Cardiac fibroblast (primary cell): ENCODE data around the gene CD93.

ENCODE experiments used
- DNase-seq, 2 donors: peaks; one replicate each; pipeline versions ENCODE4 v3.0.0 to v3.0.0-alpha.2; 2010; ENCODE audit warnings: low read depth in 2 of 2
- H3K4me3 ChIP-seq, 2 donors: replicated peaks in 1 of 2; 1 replicate in 1 of 2; 2 replicates in 1 of 2; pipeline ENCODE4 v1.5.1; 2011; ENCODE audit warnings: low read depth in 2 of 2, low read length in 2 of 2, mild to moderate bottlenecking in 2 of 2, moderate library complexity in 1 of 2
- CTCF ChIP-seq: IDR thresholded peaks from one replicate; pipeline ENCODE4 v1.5.1; 2011; ENCODE audit warnings: low read depth, mild to moderate bottlenecking, low read length, inconsistent platforms

CD93 gene

GRCh38 chr20:23039885-23040508 lies 46.1 kb downstream of the CD93 start:
- no peak for DNase-seq
- no peak for TF ChIP-seq CTCF

GRCh38 chr20:23039136-23039875 lies 46.8 kb downstream of the CD93 start:
- no peak for DNase-seq
- TF ChIP-seq CTCF: no peak
- no peak overlapping the region for H3K4me3 ChIP-seq

More at GRCh38 chr20:23039885-23040508, 46.1 kb downstream of the CD93 start:
- H3K4me3 ChIP-seq: no peak overlapping the region

GRCh38 chr20:23037017-23037481 lies 49.1 kb downstream of the CD93 start:
- H3K4me3 ChIP-seq: no peak overlapping the region
- DNase-seq: no peak
- no peak for TF ChIP-seq CTCF

- TF ChIP-seq CTCF: no peak
- no peak for DNase-seq
- no peak overlapping the region for H3K4me3 ChIP-seq
Measured at GRCh38 chr20:23036371-23036770, 49.8 kb downstream of the CD93 start.

- H3K4me3 ChIP-seq: no peak overlapping the region
- no peak for DNase-seq
Measured at GRCh38 chr20:23035731-23036130, 50.4 kb downstream of the CD93 start.

More at GRCh38 chr20:23035731-23036130, 50.4 kb downstream of the CD93 start:
- TF ChIP-seq CTCF: no peak
